ENCODE results near the gene ARFGAP3. TPM values are rescaled to one million over a fixed set of nuclear protein-coding genes. Genes with fewer than 3 reads are reported as not detected.

The ARFGAP3 gene
- total RNA-seq, 2 experiments from 2014 or later, result 19.5 to 21.4 TPM

- Mint-ChIP-seq H3K36me3 (ENCODE audit: low read depth) (no peaks in the 10 kb centered on the region), H3K27me3 (peaks cover 4% of the 10 kb centered on the region), H3K27ac (no peak overlapping the region), H3K4me1 (ENCODE audit: low read depth) (no peaks in the 10 kb centered on the region), H3K4me3 (no peak overlapping the region), H3K9me3 (no peaks in the 10 kb centered on the region)
- no peak for ATAC-seq (ENCODE audit: poor library complexity)
- Histone ChIP-seq H3K9me3 (ENCODE audit: control insufficient read depth in 1 of 2, insufficient read depth in 1 of 2, low read length in 2 of 2) (no peaks in the 10 kb centered on the region), H3K4me3 (ENCODE audit: low read length) (no peak overlapping the region), H3K4me1 (ENCODE audit: insufficient read depth, low read length) (no peaks in the 10 kb centered on the region), H3K36me3 (ENCODE audit: insufficient read depth, low read length) (no peaks in the 10 kb centered on the region), H3K27ac (ENCODE audit: low read depth in 1 of 2, low read length in 2 of 2) (no peak overlapping the region), H3K27me3 (ENCODE audit: control insufficient read depth in 1 of 2, insufficient read depth in 2 of 2, low read length in 2 of 2) (no peaks in the 10 kb centered on the region)
- POLR2A ChIA-PET, result no interaction called here
- peak in 2 of 14 experiments; percentile 33 to 45 for DNase-seq
- intact Hi-C loops (cut with DNase I, micrococcal nuclease), result no loop called here
- TF ChIP-seq, protein P1, sequence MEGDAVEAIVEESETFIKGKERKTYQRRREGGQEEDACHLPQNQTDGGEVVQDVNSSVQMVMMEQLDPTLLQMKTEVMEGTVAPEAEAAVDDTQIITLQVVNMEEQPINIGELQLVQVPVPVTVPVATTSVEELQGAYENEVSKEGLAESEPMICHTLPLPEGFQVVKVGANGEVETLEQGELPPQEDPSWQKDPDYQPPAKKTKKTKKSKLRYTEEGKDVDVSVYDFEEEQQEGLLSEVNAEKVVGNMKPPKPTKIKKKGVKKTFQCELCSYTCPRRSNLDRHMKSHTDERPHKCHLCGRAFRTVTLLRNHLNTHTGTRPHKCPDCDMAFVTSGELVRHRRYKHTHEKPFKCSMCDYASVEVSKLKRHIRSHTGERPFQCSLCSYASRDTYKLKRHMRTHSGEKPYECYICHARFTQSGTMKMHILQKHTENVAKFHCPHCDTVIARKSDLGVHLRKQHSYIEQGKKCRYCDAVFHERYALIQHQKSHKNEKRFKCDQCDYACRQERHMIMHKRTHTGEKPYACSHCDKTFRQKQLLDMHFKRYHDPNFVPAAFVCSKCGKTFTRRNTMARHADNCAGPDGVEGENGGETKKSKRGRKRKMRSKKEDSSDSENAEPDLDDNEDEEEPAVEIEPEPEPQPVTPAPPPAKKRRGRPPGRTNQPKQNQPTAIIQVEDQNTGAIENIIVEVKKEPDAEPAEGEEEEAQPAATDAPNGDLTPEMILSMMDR (IDR thresholded peaks at IDR 0.05), result no peak
- CTCF ChIA-PET, result no interaction called here
These were observed 87.3 kb downstream of the ARFGAP3 start for GRCh38 chr22:42769574-42770447.

- no peak overlapping the region for H3K4me3 ChIP-seq (ENCODE audit: low read length)
These were observed 87.9 kb downstream of the ARFGAP3 start for GRCh38 chr22:42769238-42769573.

GRCh38 chr22:42768385-42769035 is 88.6 kb downstream of the ARFGAP3 start:
- Histone ChIP-seq H3K4me1 (ENCODE audit: insufficient read depth, low read length) (no peaks in the 10 kb centered on the region), H3K9me3 (ENCODE audit: control insufficient read depth in 1 of 2, insufficient read depth in 1 of 2, low read length in 2 of 2) (peaks cover 0 to 5% of the 10 kb centered on the region in 2 experiments), H3K27ac (ENCODE audit: low read depth in 1 of 2, low read length in 2 of 2) (no peak overlapping the region), H3K4me3 (ENCODE audit: low read length) (no peak overlapping the region), H3K36me3 (ENCODE audit: insufficient read depth, low read length) (no peaks in the 10 kb centered on the region), H3K27me3 (ENCODE audit: control insufficient read depth in 1 of 2, insufficient read depth in 2 of 2, low read length in 2 of 2) (no peaks in the 10 kb centered on the region)
- H3K27ac Mint-ChIP-seq, result no peak overlapping the region
- ChIA-PET POLR2A (no interaction called here), CTCF (no interaction called here)
- H3K36me3 Mint-ChIP-seq (ENCODE audit: low read depth), result no peaks in the 10 kb centered on the region
- H3K4me3 Mint-ChIP-seq, result no peak overlapping the region
- intact Hi-C loops (cut with DNase I, micrococcal nuclease), result no loop called here
- ATAC-seq (ENCODE audit: poor library complexity) (no peak), DNase-seq (no peak)
- no peaks in the 10 kb centered on the region for H3K4me1 Mint-ChIP-seq (ENCODE audit: low read depth)
- peaks cover 4% of the 10 kb centered on the region for H3K27me3 Mint-ChIP-seq
- no peaks in the 10 kb centered on the region for H3K9me3 Mint-ChIP-seq
- TF ChIP-seq, protein P1 (IDR thresholded peaks at IDR 0.05), result no peak

More at GRCh38 chr22:42769238-42769573, 87.9 kb downstream of the ARFGAP3 start:
- Histone ChIP-seq H3K36me3 (ENCODE audit: insufficient read depth, low read length) (no peaks in the 10 kb centered on the region), H3K27me3 (ENCODE audit: control insufficient read depth in 1 of 2, insufficient read depth in 2 of 2, low read length in 2 of 2) (no peaks in the 10 kb centered on the region), H3K4me1 (ENCODE audit: insufficient read depth, low read length) (no peaks in the 10 kb centered on the region), H3K9me3 (ENCODE audit: control insufficient read depth in 1 of 2, insufficient read depth in 1 of 2, low read length in 2 of 2) (peaks cover 0 to 2% of the 10 kb centered on the region in 2 experiments), H3K27ac (ENCODE audit: low read depth in 1 of 2, low read length in 2 of 2) (no peak overlapping the region)
- POLR2A ChIA-PET, result no interaction called here
- Mint-ChIP-seq H3K27ac (no peak overlapping the region), H3K4me3 (no peak overlapping the region), H3K36me3 (ENCODE audit: low read depth) (no peaks in the 10 kb centered on the region), H3K9me3 (no peaks in the 10 kb centered on the region), H3K27me3 (peaks cover 4% of the 10 kb centered on the region), H3K4me1 (ENCODE audit: low read depth) (no peaks in the 10 kb centered on the region)
- CTCF ChIA-PET, result no interaction called here
- no peak for ATAC-seq (ENCODE audit: poor library complexity)
- intact Hi-C loops (cut with DNase I, micrococcal nuclease), result no loop called here
- no peak for DNase-seq
- TF ChIP-seq, protein P1 (IDR thresholded peaks at IDR 0.05), result no peak
